Posterior cingulate gyrus (tissue), 11 donors: ENCODE results near the gene RAB3GAP1.
"Not testable (repeated sequence)": the region's sequence is repeated elsewhere in the genome, so short reads cannot be mapped to it uniquely, and the experiment has no call there.

Experiments used
- DNase-seq, 10 donors: peaks; one replicate each; pipeline versions ENCODE4 v3.0.0 to v3.0.0-alpha.2; 2020 to 2021; ENCODE audit warnings: mixed read lengths in 3 of 10
- intact Hi-C: fragments of 100-400 bp; cut with DNase I; formaldehyde crosslinking; loops from one replicate; pipeline ENCODE4 v1.15.1; 2023

The RAB3GAP1 gene

GRCh38 chr2:135052042-135052876 is at the start of gene RAB3GAP1:
Gene RAB3GAP1 (plus strand): TSS chr2:135052292. CDS start chr2:135052308, 16 bp downstream.
- intact Hi-C loops: loop anchor here (5.0 to 10.0 kb wide), 2 partner anchors 137 to 480 kb away; partner anchors contain the start of genes CCNT2, R3HDM1 and ZRANB3
- peak; percentile 39 to 94 (median 64) for DNase-seq

- intact Hi-C loops: no loop called here
- DNase-seq: no peak
Measured at GRCh38 chr2:135002836-135003235, 49.3 kb upstream of the RAB3GAP1 start.

GRCh38 chr2:135004005-135004746 is 47.9 kb upstream of the RAB3GAP1 start:
- peak; percentile 53 to 97 (median 83) for DNase-seq
- intact Hi-C loops: loop anchor here (1.0 kb wide), 2 partner anchors 597 to 706 kb away; no protein-coding TSS in a partner anchor

- intact Hi-C loops: no loop called here
- DNase-seq: no peak
Measured at GRCh38 chr2:135005753-135006152, 46.3 kb upstream of the RAB3GAP1 start.

- DNase-seq: no peak
- intact Hi-C loops: no loop called here
Measured at GRCh38 chr2:135009339-135009738, 42.8 kb upstream of the RAB3GAP1 start.

GRCh38 chr2:135010200-135010942 is 41.7 kb upstream of the RAB3GAP1 start:
- intact Hi-C loops: no loop called here
- no peak for DNase-seq

- intact Hi-C loops: no loop called here
- DNase-seq: no peak
Measured at GRCh38 chr2:135011633-135012032, 40.5 kb upstream of the RAB3GAP1 start.

- DNase-seq: no peak
- intact Hi-C loops: no loop called here
Measured at GRCh38 chr2:135021618-135022017, 30.5 kb upstream of the RAB3GAP1 start.

GRCh38 chr2:135022952-135023880 is 28.9 kb upstream of the RAB3GAP1 start:
- intact Hi-C loops: no loop called here
- DNase-seq: no peak

GRCh38 chr2:135023886-135024485 is 28.1 kb upstream of the RAB3GAP1 start:
- intact Hi-C loops: no loop called here

GRCh38 chr2:135029481-135030134 is 22.5 kb upstream of the RAB3GAP1 start:
- DNase-seq: no peak
- intact Hi-C loops: no loop called here

More at GRCh38 chr2:135023886-135024485, 28.1 kb upstream of the RAB3GAP1 start:
- DNase-seq: no peak

- intact Hi-C loops: no loop called here
- DNase-seq: no peak
Measured at GRCh38 chr2:135030826-135031225, 21.3 kb upstream of the RAB3GAP1 start.

- DNase-seq, intact Hi-C loops: not testable (repeated sequence)
Measured at GRCh38 chr2:135033216-135033615, 18.9 kb upstream of the RAB3GAP1 start.

- intact Hi-C loops: no loop called here
- DNase-seq: no peak
Measured at GRCh38 chr2:135037831-135038230, 14.3 kb upstream of the RAB3GAP1 start.

- intact Hi-C loops: no loop called here
- no peak for DNase-seq
Measured at GRCh38 chr2:135043345-135043744, 8.7 kb upstream of the RAB3GAP1 start.

- intact Hi-C loops: no loop called here
- DNase-seq: no peak
Measured at GRCh38 chr2:135047300-135047699, 4.8 kb upstream of the RAB3GAP1 start, which contains the start of gene MAP3K19. Gene MAP3K19 (minus strand): TSS chr2:135047447. CDS start chr2:135024647, 22,800 bp downstream.

- intact Hi-C loops: no loop called here
Measured at GRCh38 chr2:135048122-135048521, 4.0 kb upstream of the RAB3GAP1 start.

GRCh38 chr2:135050132-135050531 is 2.0 kb upstream of the RAB3GAP1 start:
- intact Hi-C loops: loop anchor here (5.0 to 10.0 kb wide), 2 partner anchors 135 to 482 kb away; partner anchors contain the start of genes CCNT2, R3HDM1 and ZRANB3
- DNase-seq: no peak

More at GRCh38 chr2:135048122-135048521, 4.0 kb upstream of the RAB3GAP1 start:
- no peak for DNase-seq
